Adrenal gland (tissue), 12 donors: ENCODE results near the gene TMSB4X. TPM values are rescaled to one million over a fixed set of nuclear protein-coding genes. Genes with fewer than 3 reads are reported as not detected.

Source experiments
- DNase-seq, 7 donors: peaks; one replicate each; pipeline ENCODE4 v3.0.0-alpha.2; 2019 to 2020
- H3K27ac ChIP-seq, 5 donors: fragments of 200-600 bp; sonication (generic) in 4 of 5; 1 replicate in 3 of 5; 2 replicates in 2 of 5; pipeline versions ENCODE4 v1.5.1 to v1.8.0; 2016 to 2020; ENCODE audit warnings: mild to moderate bottlenecking in 1 of 5
- H3K27me3 ChIP-seq: fragments of 200-600 bp; 2 replicates; pipeline ENCODE4 v1.8.0; 2021
- H3K36me3 ChIP-seq, 2 donors: fragments of 200-600 bp; replicated peaks in 1 of 2; 1 replicate in 1 of 2; 2 replicates in 1 of 2; pipeline versions ENCODE4 v1.5.1 to v1.8.0; 2018 to 2022
- H3K4me1 ChIP-seq, 2 donors: fragments of 200-600 bp; replicated peaks in 1 of 2; 1 replicate in 1 of 2; 2 replicates in 1 of 2; pipeline versions ENCODE4 v1.5.1 to v1.8.0; 2018 to 2021
- H3K4me3 ChIP-seq, 4 donors: fragments of 200-600 bp; sonication (generic) in 3 of 4; one replicate each; pipeline ENCODE4 v1.5.1; 2016 to 2018
- H3K9me3 ChIP-seq, 3 donors: fragments of 200-600 bp; sonication (generic) in 1 of 3; replicated peaks in 1 of 3; 1 replicate in 2 of 3; 2 replicates in 1 of 3; pipeline versions ENCODE4 v1.5.1 to v1.8.0; 2016 to 2021
- POLR2A ChIP-seq, 2 donors: fragments of 450-650 bp; IDR thresholded peaks; one replicate each; pipeline ENCODE4 v1.6.1; 2017; ENCODE audit warnings: antibody characterized with exemption in 2 of 2, mild to moderate bottlenecking in 2 of 2, moderate library complexity in 1 of 2
- WGBS, 4 donors: extraction: QIAGEN DNeasy Blood & Tissue Kit in 2 of 4; methylation state at CpG; one replicate each; pipeline versions ENCODE4 v1.1.5 to v1.1.7; 2013 to 2017; 5-methylcytosine and 5-hydroxymethylcytosine counted together
- intact Hi-C, 2 donors: fragments of 100-400 bp; cut with DNase I; formaldehyde crosslinking; loops; one replicate each; pipeline versions ENCODE4 v1.14.1 to v1.15.0; 2022 to 2023
- polyA plus RNA-seq, 3 donors: library from polyadenylated mRNA; stranded (reverse); fragments of 200-250 nt in 2 of 3; fragments of 350-450 nt in 1 of 3; fragmentation: Illumina TruSeq in 1 of 3; extraction: RNeasy Lipid Tissue Mini Kit (QIAGEN cat#74804) in 1 of 3; gene quantifications; one replicate each; pipeline ENCODE4 v1.2.3, GENCODE V29; 2013 to 2014
- total RNA-seq, 9 donors: library from RNA; depleted of rRNA in 4 of 9; stranded (reverse); fragments of >200 nt in 4 of 9; fragments of 120-200 nt in 1 of 9; fragmentation: NEBNext Ultra II Directional in 1 of 9; extraction: Animal tissue kit (Norgen Biotek cat#: 25700) in 1 of 9; gene quantifications; one replicate each; pipeline versions ENCODE4 v1.1.0 to v1.2.4, GENCODE V29; 2013 to 2023
- TF ChIP-seq, protein P1 (sequence below), 6 experiments: fragments of 450-650 bp in 4 of 6; fragments of 200-600 bp in 2 of 6; sonication (generic) in 1 of 6; IDR thresholded peaks; 1 replicate in 5 of 6; 2 replicates in 1 of 6; pipeline versions ENCODE4 v1.5.1 to v1.8.0; 2016 to 2021; ENCODE audit warnings: antibody characterized with exemption in 6 of 6, mild to moderate bottlenecking in 2 of 6, moderate library complexity in 1 of 6
- donor health status: healthy with polysubstance abuse.
- donor health status: Bipolar disorder and iron deficiency.
- donor health status: DM: yes; HTN: yes; CAD: no.
- donor health status: DM: no; HTN: no; CAD: no.
- donor health status: DM: no; HTN: no; CAD: no.
- donor health status: DM: yes; HTN: yes; CAD: no.

The TMSB4X gene
- total and polyA plus RNA-seq, 12 donors = 1,180 to 9,144 (median 3,958) TPM

DNA sequence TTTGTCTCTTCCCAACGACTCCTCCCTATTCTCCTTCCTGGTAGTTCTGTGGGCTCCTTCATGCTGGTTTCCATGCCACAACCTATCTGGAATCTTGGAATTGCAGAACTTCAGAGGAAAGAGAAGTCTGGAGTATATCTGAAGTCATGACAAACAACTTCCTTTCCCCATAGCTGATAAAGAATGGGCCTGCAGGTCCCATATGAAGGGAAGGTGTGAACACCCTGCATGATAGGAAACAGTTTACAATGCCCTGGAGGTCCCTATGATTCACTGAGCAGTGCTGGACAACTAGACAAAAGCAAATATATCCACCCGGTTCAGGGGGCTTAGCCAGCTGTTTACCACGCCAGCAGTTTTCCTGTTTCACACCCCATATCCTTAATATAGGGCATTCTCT, 50.1 kb downstream of the TMSB4X start:
- Histone ChIP-seq H3K27ac (no peak overlapping the region), H3K4me1 (peaks cover 0 to 11% of the 10 kb centered on the region in 2 donors), H3K36me3 (no peaks in the 10 kb centered on the region), H3K4me3 (no peak overlapping the region), H3K9me3 (no peaks in the 10 kb centered on the region), H3K27me3 (no peaks in the 10 kb centered on the region)
- DNase-seq = no peak
- intact Hi-C loops = no loop called here
- TF ChIP-seq, protein P1, sequence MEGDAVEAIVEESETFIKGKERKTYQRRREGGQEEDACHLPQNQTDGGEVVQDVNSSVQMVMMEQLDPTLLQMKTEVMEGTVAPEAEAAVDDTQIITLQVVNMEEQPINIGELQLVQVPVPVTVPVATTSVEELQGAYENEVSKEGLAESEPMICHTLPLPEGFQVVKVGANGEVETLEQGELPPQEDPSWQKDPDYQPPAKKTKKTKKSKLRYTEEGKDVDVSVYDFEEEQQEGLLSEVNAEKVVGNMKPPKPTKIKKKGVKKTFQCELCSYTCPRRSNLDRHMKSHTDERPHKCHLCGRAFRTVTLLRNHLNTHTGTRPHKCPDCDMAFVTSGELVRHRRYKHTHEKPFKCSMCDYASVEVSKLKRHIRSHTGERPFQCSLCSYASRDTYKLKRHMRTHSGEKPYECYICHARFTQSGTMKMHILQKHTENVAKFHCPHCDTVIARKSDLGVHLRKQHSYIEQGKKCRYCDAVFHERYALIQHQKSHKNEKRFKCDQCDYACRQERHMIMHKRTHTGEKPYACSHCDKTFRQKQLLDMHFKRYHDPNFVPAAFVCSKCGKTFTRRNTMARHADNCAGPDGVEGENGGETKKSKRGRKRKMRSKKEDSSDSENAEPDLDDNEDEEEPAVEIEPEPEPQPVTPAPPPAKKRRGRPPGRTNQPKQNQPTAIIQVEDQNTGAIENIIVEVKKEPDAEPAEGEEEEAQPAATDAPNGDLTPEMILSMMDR (IDR thresholded peaks at IDR 0.05) = no peak
- no peak for TF ChIP-seq POLR2A (IDR thresholded peaks at IDR 0.05)
- WGBS, 4 donors = 68 to 90% (median 74%) methylated on average over 3 of the region's 3 CpGs

Other genes starting within 250 kb of the TMSB4X start
- 100 to 1,000 TPM in 3 of 9 donors, 10 to 100 TPM in 5, 1 to 10 TPM in 1; 4.8 to 317 (median 72.6) TPM for gene PRPS2, start 183.7 kb upstream of the TMSB4X start, total RNA-seq
- 100 to 1,000 TPM in 1 of 3 donors, 10 to 100 TPM in 2; 36.9 to 102 (median 83.5) TPM for gene PRPS2, start 183.7 kb upstream of the TMSB4X start, polyA plus RNA-seq
- gene TLR7, start 108.0 kb upstream of the TMSB4X start, total RNA-seq = 1 to 10 TPM in 7 of 9 donors, under 1 TPM in 2; 0.18 to 4.0 (median 3.2) TPM
- gene TLR7, start 108.0 kb upstream of the TMSB4X start, polyA plus RNA-seq = under 1 TPM; 0.20 to 0.93 (median 0.32) TPM
- 1 to 10 TPM in 7 of 9 donors, under 1 TPM in 1, not detected in 1; 0.39 to 5.6 (median 2.7) TPM for gene TLR8, start 68.5 kb upstream of the TMSB4X start, total RNA-seq
- under 1 TPM; 0.10 to 0.84 (median 0.32) TPM for gene TLR8, start 68.5 kb upstream of the TMSB4X start, polyA plus RNA-seq
- gene FAM9C, start 69.5 kb downstream of the TMSB4X start, total RNA-seq = under 1 TPM in 1 of 9 donors, not detected in 8; 0.14 TPM
- gene FAM9C, start 69.5 kb downstream of the TMSB4X start, polyA plus RNA-seq = under 1 TPM in 1 of 3 donors, not detected in 2; 0.03 TPM